ENCODE results near the gene FERD3L.

DNA sequence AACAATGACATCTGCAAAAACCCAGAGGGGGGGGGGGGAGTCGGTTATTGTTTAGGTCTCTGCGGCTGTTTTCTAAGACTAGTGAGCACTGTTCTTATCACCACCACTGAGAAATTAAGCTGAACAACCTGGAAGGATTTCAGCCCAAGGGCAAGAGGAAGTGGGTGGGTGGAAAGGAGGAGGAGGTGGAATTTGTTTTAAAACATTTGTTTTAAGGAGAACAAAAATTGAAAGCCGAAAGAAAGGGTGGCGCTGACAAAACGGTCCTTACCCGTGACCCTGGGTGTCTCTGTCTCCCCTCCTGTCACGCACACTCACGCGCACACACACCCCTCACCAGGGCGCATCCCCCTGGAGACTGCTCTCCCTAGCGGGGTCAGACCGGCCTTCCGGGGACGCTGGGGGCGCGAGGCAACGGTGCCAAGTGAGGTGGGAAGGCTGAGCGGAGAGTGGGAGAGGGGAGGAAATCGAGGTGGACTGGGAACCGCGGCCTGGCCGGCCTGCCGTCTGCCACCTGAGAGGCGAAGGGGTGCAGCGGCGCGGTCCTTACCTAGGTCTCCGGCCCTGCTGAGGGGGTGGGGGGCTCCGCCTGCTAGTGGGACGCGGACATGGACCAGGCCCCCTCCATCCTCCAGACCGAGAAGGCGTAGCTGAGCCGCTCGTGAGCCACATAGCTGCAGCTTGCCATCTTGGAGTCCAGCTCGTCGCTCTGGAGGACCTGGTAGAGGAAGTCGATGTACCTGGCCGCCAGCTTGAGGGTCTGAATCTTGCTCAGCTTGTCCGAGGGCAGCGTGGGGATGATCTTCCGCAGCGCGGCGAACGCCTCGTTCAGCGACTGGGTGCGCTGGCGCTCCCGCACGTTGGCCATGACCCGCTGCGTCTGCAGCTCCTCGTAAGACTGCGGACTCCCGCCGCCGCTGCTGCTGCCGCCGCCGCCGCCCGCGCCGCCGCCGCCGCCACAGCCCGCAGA, 28.8 kb downstream of the FERD3L start:
- TF ChIP-seq, protein P1, sequence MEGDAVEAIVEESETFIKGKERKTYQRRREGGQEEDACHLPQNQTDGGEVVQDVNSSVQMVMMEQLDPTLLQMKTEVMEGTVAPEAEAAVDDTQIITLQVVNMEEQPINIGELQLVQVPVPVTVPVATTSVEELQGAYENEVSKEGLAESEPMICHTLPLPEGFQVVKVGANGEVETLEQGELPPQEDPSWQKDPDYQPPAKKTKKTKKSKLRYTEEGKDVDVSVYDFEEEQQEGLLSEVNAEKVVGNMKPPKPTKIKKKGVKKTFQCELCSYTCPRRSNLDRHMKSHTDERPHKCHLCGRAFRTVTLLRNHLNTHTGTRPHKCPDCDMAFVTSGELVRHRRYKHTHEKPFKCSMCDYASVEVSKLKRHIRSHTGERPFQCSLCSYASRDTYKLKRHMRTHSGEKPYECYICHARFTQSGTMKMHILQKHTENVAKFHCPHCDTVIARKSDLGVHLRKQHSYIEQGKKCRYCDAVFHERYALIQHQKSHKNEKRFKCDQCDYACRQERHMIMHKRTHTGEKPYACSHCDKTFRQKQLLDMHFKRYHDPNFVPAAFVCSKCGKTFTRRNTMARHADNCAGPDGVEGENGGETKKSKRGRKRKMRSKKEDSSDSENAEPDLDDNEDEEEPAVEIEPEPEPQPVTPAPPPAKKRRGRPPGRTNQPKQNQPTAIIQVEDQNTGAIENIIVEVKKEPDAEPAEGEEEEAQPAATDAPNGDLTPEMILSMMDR (IDR thresholded peaks at IDR 0.05): no peak
- TF ChIP-seq POLR2A (IDR thresholded peaks at IDR 0.05) (no peak), EP300 (IDR thresholded peaks at IDR 0.05) (no peak)

All from ovary (tissue), 3 donors.